H9 (cell line): ENCODE measurements around the gene PLA1A. TPM values are rescaled to one million over a fixed set of nuclear protein-coding genes. Genes with fewer than 3 reads are reported as not detected.

Experiments used
- DNase-seq: peaks from one replicate; pipeline ENCODE4 v3.0.0-alpha.2; 2017
- H2AFZ ChIP-seq: one replicate; pipeline ENCODE4 v1.6.1; 2013; ENCODE audit warnings: mild to moderate bottlenecking, low read length, control low read depth, moderate library complexity
- H2AK5ac ChIP-seq: 2 replicates; pipeline ENCODE4 v1.6.1; 2013; ENCODE audit warnings: low read length, control low read depth, mixed read lengths; ENCODE audit not compliant: insufficient read length
- H2BK120ac ChIP-seq: one replicate; pipeline ENCODE4 v1.6.1; 2013; ENCODE audit warnings: low read depth, mild to moderate bottlenecking, low read length, control low read depth, inconsistent platforms; ENCODE audit not compliant: poor library complexity, severe bottlenecking
- H2BK12ac ChIP-seq: 2 replicates; pipeline ENCODE4 v1.6.1; 2013; ENCODE audit warnings: low read length, control low read depth, mixed read lengths, low read depth; ENCODE audit not compliant: insufficient read length
- H2BK15ac ChIP-seq: 2 replicates; pipeline ENCODE4 v1.6.1; 2013; ENCODE audit warnings: low read depth, low read length, control low read depth
- H2BK20ac ChIP-seq: one replicate; pipeline ENCODE4 v1.6.1; 2013; ENCODE audit warnings: low read depth, mild to moderate bottlenecking, low read length, control low read depth, inconsistent platforms; ENCODE audit not compliant: poor library complexity, severe bottlenecking
- H2BK5ac ChIP-seq: 2 replicates; pipeline ENCODE4 v1.6.1; 2013; ENCODE audit warnings: low read length, control low read depth, mixed read lengths; ENCODE audit not compliant: insufficient read length
- H3K14ac ChIP-seq: 2 replicates; pipeline ENCODE4 v1.6.1; 2013; ENCODE audit warnings: low read length, control low read depth; ENCODE audit not compliant: insufficient read depth
- H3K18ac ChIP-seq: 2 replicates; pipeline ENCODE4 v1.6.1; 2013; ENCODE audit warnings: low read depth, mild to moderate bottlenecking, mixed read lengths, low read length, control low read depth; ENCODE audit not compliant: insufficient read length
- H3K23ac ChIP-seq: 2 replicates; pipeline ENCODE4 v1.6.1; 2013; ENCODE audit warnings: low read length, control low read depth, mixed read lengths, low read depth; ENCODE audit not compliant: insufficient read length
- H3K23me2 ChIP-seq: 2 replicates; pipeline ENCODE4 v1.6.1; 2013; ENCODE audit warnings: low read depth, mild to moderate bottlenecking, mixed read lengths, low read length, control low read depth; ENCODE audit not compliant: insufficient read length, poor library complexity, severe bottlenecking
- H3K27ac ChIP-seq: 2 replicates; pipeline ENCODE4 v1.5.1; 2013; ENCODE audit warnings: low read length, control low read depth, mixed read lengths, low read depth; ENCODE audit not compliant: insufficient read length
- H3K27me3 ChIP-seq: 2 replicates; pipeline ENCODE4 v1.6.1; 2013; ENCODE audit warnings: low read length, control low read depth, inconsistent platforms; ENCODE audit not compliant: insufficient read depth
- H3K4ac ChIP-seq: 2 replicates; pipeline ENCODE4 v1.6.1; 2013; ENCODE audit warnings: low read depth, mild to moderate bottlenecking, control low read depth, inconsistent platforms, low read length, moderate library complexity
- H3K4me1 ChIP-seq: 2 replicates; pipeline ENCODE4 v1.6.1; 2013; ENCODE audit warnings: low read length, control low read depth, inconsistent platforms; ENCODE audit not compliant: insufficient read depth
- H3K4me2 ChIP-seq: 2 replicates; pipeline ENCODE4 v1.6.1; 2013; ENCODE audit warnings: low read length, control low read depth, mixed read lengths; ENCODE audit not compliant: insufficient read length, insufficient read depth
- H3K56ac ChIP-seq: 2 replicates; pipeline ENCODE4 v1.6.1; 2013; ENCODE audit warnings: low read depth, mild to moderate bottlenecking, mixed read lengths, low read length, control low read depth; ENCODE audit not compliant: insufficient read length
- H3K79me1 ChIP-seq: 2 replicates; pipeline ENCODE4 v1.6.1; 2013; ENCODE audit warnings: low read depth, mild to moderate bottlenecking, moderate library complexity, low read length, control low read depth, inconsistent platforms; ENCODE audit not compliant: insufficient read depth, poor library complexity, severe bottlenecking
- H3K79me2 ChIP-seq: 2 replicates; pipeline ENCODE4 v1.6.1; 2013; ENCODE audit warnings: low read length, control low read depth, inconsistent platforms; ENCODE audit not compliant: insufficient read depth
- H3K9ac ChIP-seq: 2 replicates; pipeline ENCODE4 v1.6.1; 2013; ENCODE audit warnings: low read length, control low read depth, mixed read lengths; ENCODE audit not compliant: insufficient read length; ENCODE audit errors: extremely low read depth
- H3K9me3 ChIP-seq: one replicate; pipeline ENCODE4 v1.6.1; 2013; ENCODE audit warnings: low read depth, low read length, inconsistent platforms; ENCODE audit not compliant: control insufficient read depth
- H3T11ph ChIP-seq: one replicate; pipeline ENCODE4 v1.6.1; 2013; ENCODE audit warnings: mild to moderate bottlenecking, low read length, control low read depth, inconsistent platforms
- H4K20me1 ChIP-seq: one replicate; pipeline ENCODE4 v1.6.1; 2013; ENCODE audit not compliant: control insufficient read depth, insufficient read length, insufficient read depth
- H4K5ac ChIP-seq: 2 replicates; pipeline ENCODE4 v1.6.1; 2013; ENCODE audit warnings: low read depth, mild to moderate bottlenecking, mixed read lengths, low read length, control low read depth; ENCODE audit not compliant: insufficient read length
- H4K8ac ChIP-seq: replicated peaks from 2 replicates; pipeline ENCODE4 v1.6.1; 2013; ENCODE audit warnings: low read length, control low read depth, mixed read lengths, low read depth; ENCODE audit not compliant: insufficient read length
- H4K91ac ChIP-seq: 2 replicates; pipeline ENCODE4 v1.6.1; 2013; ENCODE audit warnings: low read depth, mild to moderate bottlenecking, moderate library complexity, mixed read lengths, low read length, control low read depth; ENCODE audit not compliant: insufficient read length
- H3K27ac Mint-ChIP-seq, 3 experiments: 2 replicates in 2 of 3; 3 replicates in 1 of 3; pipeline ENCODE4 v1.8.0; 2020 to 2021; ENCODE audit warnings: mixed read lengths in 3 of 3, mild to moderate bottlenecking in 1 of 3, moderate library complexity in 1 of 3
- H3K27me3 Mint-ChIP-seq: 2 replicates; pipeline ENCODE4 v1.8.0; 2021; ENCODE audit warnings: low read depth, mild to moderate bottlenecking, moderate library complexity, mixed read lengths
- H3K36me3 Mint-ChIP-seq, 3 experiments: 2 replicates in 2 of 3; 3 replicates in 1 of 3; pipeline ENCODE4 v1.8.0; 2020 to 2021; ENCODE audit warnings: low read depth in 3 of 3, mixed read lengths in 3 of 3; ENCODE audit not compliant: insufficient read depth in 1 of 3
- H3K4me1 Mint-ChIP-seq, 2 experiments: 2 replicates each; pipeline ENCODE4 v1.8.0; 2020; ENCODE audit warnings: mixed read lengths in 2 of 2
- H3K4me3 Mint-ChIP-seq, 2 experiments: 2 replicates in 1 of 2; 3 replicates in 1 of 2; pipeline ENCODE4 v1.8.0; 2020 to 2021; ENCODE audit warnings: mild to moderate bottlenecking in 2 of 2, mixed read lengths in 2 of 2, moderate library complexity in 1 of 2
- H3K9me3 Mint-ChIP-seq, 2 experiments: 2 replicates in 1 of 2; 3 replicates in 1 of 2; pipeline ENCODE4 v1.8.0; 2020; ENCODE audit warnings: mild to moderate bottlenecking in 2 of 2, mixed read lengths in 2 of 2, moderate library complexity in 1 of 2
- CTCF ChIP-seq: fragments of 200-600 bp; sonication (generic); conservative IDR thresholded peaks from 3 replicates; pipeline ENCODE4 v1.8.0; 2021; ENCODE audit warnings: antibody characterized with exemption, mild to moderate bottlenecking
- WGBS: extraction: QIAGEN DNeasy Blood & Tissue Kit; methylation state at CpG from one replicate; pipeline ENCODE4 v1.1.7; 2013; ENCODE audit warnings: missing lambda C conversion rate, low lambda C conversion rate, mixed read lengths; ENCODE audit not compliant: insufficient read length; ENCODE audit errors: extremely low coverage; 5-methylcytosine and 5-hydroxymethylcytosine counted together
- total RNA-seq: library from RNA; stranded (reverse); gene quantifications from 2 replicates; pipeline ENCODE4 v1.2.1, GENCODE V29; 2021

PLA1A gene
- total RNA-seq, 1 experiment from 2014 or later: not detected

GRCh38 chr3:119580067-119580760 lies 17.5 kb upstream of the PLA1A start:
- Histone ChIP-seq H4K91ac (no peak overlapping the region), H2BK15ac (no peak overlapping the region), H3K27me3 (peaks cover 3% of the 10 kb centered on the region; the same call in 1 of the 2 replicates), H3K56ac (no peak overlapping the region), H2BK5ac (no peak overlapping the region), H3K18ac (peak overlapping the region; percentile 58), H3K79me2 (no peaks in the 10 kb centered on the region), H3K23me2 (peaks cover 10% of the 10 kb centered on the region), H3K4me2 (peak overlapping the region; percentile 88), H3K4ac (no peak overlapping the region), H3T11ph (no peak overlapping the region), H2AK5ac (no peak overlapping the region), H2BK20ac (no peak overlapping the region), H3K4me1 (peaks cover 3% of the 10 kb centered on the region), H4K8ac (no peak overlapping the region), H3K27ac (no peak overlapping the region), H3K14ac (peak overlapping the region; percentile 82; the same call in 1 of the 2 replicates), H4K20me1 (no peaks in the 10 kb centered on the region), H3K23ac (no peak overlapping the region), H3K79me1 (no peaks in the 10 kb centered on the region), H2BK120ac (no peak overlapping the region), H2BK12ac (no peak overlapping the region), H4K5ac (peak overlapping the region; percentile 27), H2AFZ (peak overlapping the region; percentile 72), H3K9me3 (no peaks in the 10 kb centered on the region), H3K9ac (peak overlapping the region; percentile 78)
- DNase-seq: peak; percentile 44
- peak overlapping the region; percentile 83 to 91 for H3K4me3 Mint-ChIP-seq
- H3K9me3 Mint-ChIP-seq: no peaks in the 10 kb centered on the region
- peak; percentile 17; the same call in 1 of the 3 replicates for TF ChIP-seq CTCF
- peaks cover 0 to 4% (median 0%) of the 10 kb centered on the region in 3 experiments; a peak in 3 of 7 replicates for H3K36me3 Mint-ChIP-seq
- H3K27ac Mint-ChIP-seq: peak overlapping the region; percentile 77 to 96 (median 89); a peak in 4 of 7 replicates
- H3K27me3 Mint-ChIP-seq: peaks cover 15% of the 10 kb centered on the region
- WGBS: no CpG with 5 or more reads among the region's 16 CpGs
- peaks cover 8 to 17% of the 10 kb centered on the region in 2 experiments for H3K4me1 Mint-ChIP-seq
